GM12801 (cell line): ENCODE measurements around the gene PROM1.

Experiments
- TF ChIP-seq, protein P1 (sequence below): IDR thresholded peaks from one replicate; pipeline ENCODE4 v1.5.1; 2011; ENCODE audit warnings: control low read depth; ENCODE audit not compliant: insufficient read length; ENCODE audit errors: extremely low read depth

The PROM1 gene

DNA sequence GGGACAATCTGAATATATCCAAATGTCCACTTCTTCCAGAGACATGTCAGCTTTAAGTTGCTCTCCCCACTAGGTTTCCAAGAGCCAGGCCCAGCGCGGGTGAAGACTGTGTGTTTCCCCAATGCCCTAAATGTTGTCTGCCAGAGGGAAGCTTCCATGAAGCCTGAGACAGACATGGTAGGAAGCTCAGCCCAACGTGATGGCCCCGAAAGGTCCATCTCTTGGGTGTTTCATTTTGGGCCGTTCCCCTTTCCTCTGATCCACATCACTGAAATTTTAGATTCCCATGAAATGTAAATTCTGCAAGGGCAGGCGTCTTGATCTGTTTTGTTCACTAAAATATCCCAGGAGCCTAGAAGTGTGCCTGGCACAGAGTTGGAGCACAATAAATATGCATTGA is 25.4 kb upstream of the PROM1 start:
- TF ChIP-seq, protein P1, sequence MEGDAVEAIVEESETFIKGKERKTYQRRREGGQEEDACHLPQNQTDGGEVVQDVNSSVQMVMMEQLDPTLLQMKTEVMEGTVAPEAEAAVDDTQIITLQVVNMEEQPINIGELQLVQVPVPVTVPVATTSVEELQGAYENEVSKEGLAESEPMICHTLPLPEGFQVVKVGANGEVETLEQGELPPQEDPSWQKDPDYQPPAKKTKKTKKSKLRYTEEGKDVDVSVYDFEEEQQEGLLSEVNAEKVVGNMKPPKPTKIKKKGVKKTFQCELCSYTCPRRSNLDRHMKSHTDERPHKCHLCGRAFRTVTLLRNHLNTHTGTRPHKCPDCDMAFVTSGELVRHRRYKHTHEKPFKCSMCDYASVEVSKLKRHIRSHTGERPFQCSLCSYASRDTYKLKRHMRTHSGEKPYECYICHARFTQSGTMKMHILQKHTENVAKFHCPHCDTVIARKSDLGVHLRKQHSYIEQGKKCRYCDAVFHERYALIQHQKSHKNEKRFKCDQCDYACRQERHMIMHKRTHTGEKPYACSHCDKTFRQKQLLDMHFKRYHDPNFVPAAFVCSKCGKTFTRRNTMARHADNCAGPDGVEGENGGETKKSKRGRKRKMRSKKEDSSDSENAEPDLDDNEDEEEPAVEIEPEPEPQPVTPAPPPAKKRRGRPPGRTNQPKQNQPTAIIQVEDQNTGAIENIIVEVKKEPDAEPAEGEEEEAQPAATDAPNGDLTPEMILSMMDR, result no peak

DNA sequence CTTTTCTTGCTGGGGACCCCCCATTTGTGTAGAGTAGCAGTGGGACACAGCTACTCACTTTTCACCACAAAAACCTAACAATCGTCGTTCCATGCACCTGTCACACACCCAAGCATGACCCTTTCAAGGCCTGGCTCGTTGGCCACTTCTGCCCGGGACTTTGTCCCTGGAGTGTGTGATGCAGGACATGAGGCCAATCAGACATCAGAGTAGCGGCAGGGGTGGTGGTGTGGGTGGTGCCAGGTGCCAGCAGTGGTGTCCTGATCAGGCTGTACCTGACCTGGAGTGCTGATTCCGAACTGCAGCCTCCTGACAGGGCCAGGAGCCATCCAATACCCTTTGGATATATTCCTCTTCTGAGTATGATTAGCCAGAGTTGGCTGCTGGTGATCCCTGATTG is 23.1 kb upstream of the PROM1 start:
- TF ChIP-seq, protein P1, result no peak

DNA sequence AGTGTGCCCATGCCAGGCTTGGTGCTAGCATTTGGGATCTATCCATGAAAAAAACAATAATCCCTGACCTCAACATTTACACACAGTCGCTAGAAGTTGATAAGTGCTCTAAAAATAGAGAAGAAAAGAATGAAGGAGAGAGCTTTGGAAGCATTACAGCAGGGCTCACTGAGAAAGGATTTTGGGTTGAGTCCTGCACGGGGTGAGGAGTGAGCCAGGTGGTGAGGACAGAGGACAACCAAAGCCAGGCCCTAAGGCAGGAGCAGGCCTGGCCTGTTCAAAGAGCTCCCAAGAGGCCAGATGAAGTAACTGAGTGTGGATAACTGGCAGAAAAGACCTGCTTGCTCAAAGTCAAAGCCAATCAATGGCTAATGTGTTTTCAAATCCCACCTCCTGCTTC is 20.7 kb upstream of the PROM1 start:
- TF ChIP-seq, protein P1, result no peak

DNA sequence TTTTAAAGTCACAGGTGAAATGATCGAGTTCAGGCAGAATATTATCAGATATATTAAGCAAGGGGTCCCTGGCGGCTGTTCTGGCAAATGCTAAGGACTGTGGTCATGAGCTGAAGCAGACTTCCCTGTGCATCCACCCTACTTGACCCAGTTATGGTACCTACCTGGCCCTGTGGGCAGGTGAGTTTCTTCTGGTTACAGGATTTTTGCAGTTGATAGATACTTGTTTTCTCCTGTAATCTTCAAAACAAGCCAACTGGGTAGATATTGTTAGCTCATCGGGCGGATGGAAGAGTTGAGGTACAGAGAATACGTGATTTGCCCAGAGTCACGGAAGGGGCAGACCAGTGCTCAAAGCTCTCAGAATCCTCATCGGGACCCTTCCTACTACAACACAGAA is 18.5 kb upstream of the PROM1 start:
- TF ChIP-seq, protein P1, result no peak

DNA sequence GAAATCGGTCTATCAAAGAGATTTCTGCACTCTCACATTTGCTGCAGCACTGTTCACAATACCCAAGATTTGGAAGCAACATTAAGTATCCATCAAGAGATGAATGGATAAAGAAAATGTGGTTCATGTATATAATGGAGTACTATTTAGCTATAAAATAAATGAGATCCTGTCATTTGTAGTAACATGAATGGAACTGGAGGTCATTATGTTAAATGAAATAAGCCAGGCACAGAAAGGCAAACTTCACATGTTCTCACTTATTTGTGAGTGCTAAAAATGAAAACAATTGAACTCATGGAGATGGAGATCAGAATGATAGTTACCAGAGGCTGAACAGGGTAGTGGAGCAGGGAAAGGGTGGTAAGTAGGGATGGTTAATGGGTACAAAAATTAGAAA is 17.0 kb upstream of the PROM1 start:
- TF ChIP-seq, protein P1, result no peak

DNA sequence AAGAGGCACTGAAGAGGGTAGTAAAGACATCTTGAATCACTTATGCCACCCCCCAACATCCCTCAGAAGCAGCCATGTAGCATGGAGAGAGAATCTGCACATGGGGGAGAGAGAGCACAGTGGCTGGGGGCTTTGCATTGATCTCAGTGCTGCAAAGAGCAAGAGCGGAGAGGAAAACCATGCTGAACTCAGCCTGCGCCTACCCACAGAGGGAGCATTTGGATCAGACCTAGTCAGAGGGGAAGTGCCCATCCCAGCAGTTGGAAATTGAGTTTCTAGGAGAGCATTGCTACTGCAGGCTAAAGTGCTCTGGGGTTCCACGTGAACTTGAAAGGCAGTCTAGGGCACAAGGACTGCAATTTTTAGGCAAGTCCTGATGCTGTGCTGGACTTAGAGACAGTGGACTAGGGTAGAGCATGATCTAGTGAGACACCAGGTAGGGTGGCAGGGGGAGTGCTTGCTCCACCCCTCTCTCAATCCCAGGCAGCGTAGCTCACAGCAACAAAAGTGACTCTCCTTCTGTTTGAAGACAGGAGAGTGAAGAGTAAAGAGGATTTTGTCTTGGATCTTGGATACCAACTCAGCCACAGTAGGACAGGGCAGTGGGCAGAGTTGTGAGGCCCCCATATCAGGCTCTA is 9.0 kb upstream of the PROM1 start:
- TF ChIP-seq, protein P1, result no peak

DNA sequence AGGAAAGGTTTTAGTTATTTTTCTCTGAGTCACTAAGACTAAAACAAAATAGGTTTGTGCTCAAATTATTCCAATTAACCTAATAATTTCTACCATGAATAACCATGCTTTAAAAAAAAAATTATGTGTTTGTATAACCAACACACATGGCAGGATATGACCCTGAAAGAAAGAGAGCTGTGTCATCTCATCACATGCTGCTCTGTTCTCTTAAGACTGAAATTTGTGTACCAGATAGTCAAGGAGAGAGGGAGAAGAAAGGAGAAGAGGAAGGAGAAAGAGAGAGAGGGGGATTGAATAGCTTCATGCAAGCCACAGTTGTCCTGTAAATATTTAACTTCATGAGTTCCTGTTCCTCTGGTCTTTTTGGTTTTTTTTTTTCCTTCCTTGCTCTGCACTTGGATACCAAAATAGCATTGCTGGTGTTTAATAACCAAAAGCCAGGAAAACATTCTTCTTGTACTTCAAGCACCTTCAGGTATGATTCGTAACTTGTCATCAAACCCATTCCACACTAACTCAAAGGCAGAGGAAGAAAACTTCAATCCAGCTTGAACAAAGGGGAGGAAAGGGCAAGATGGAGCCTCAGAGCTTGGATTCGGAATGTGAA is 6.4 kb upstream of the PROM1 start:
- TF ChIP-seq, protein P1, result no peak

DNA sequence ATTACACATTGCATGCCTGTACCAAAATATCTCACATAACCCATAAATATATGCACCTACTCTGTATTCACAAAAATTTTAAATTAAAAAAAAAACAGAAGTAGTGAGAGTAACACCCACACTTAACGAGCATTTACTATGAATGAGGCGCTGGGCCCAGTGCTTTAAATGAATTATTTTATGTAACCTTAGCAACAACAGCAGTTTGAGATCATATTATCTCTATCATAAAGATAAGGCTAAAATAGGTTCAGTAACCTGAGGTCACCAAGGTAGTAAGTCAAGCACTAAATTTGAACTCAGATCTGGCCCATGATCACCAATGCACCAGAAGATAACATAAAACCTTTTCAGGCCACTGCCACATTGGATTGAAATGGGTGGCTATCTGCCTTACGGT is 5.3 kb upstream of the PROM1 start:
- TF ChIP-seq, protein P1, result no peak
